Liver (tissue), 9 donors: ENCODE results near the gene SRGN. TPM values are rescaled to one million over a fixed set of nuclear protein-coding genes. Genes with fewer than 3 reads are reported as not detected.

Source experiments
- DNase-seq: peaks from one replicate; pipeline ENCODE4 v3.0.0-alpha.2; 2017; ENCODE audit warnings: low spot score
- H3K27ac ChIP-seq, 2 donors: one replicate each; pipeline ENCODE4 v1.7.0; 2013; ENCODE audit warnings: inconsistent platforms in 2 of 2, low read length in 2 of 2, control low read depth in 1 of 2, low read depth in 1 of 2, mild to moderate bottlenecking in 1 of 2
- H3K27me3 ChIP-seq, 4 donors: one replicate each; pipeline versions ENCODE4 v1.6.1 to v1.7.0; 2013; ENCODE audit warnings: low read length in 3 of 4, inconsistent platforms in 1 of 4, mild to moderate bottlenecking in 1 of 4, moderate library complexity in 1 of 4; ENCODE audit not compliant: control insufficient read depth in 4 of 4, insufficient read depth in 4 of 4
- H3K36me3 ChIP-seq, 4 donors: one replicate each; pipeline versions ENCODE4 v1.6.1 to v1.7.0; 2013; ENCODE audit warnings: low read length in 3 of 4, mild to moderate bottlenecking in 3 of 4, low read depth in 1 of 4, moderate library complexity in 1 of 4; ENCODE audit not compliant: control insufficient read depth in 4 of 4, insufficient read depth in 3 of 4
- H3K4me1 ChIP-seq, 4 donors: one replicate each; pipeline versions ENCODE4 v1.6.1 to v1.7.0; 2013; ENCODE audit warnings: low read length in 3 of 4, mild to moderate bottlenecking in 3 of 4, moderate library complexity in 1 of 4; ENCODE audit not compliant: control insufficient read depth in 4 of 4, insufficient read depth in 4 of 4
- H3K4me3 ChIP-seq, 3 donors: one replicate each; pipeline versions ENCODE4 v1.6.1 to v1.7.0; 2013; ENCODE audit warnings: low read length in 3 of 3, control low read depth in 1 of 3, low read depth in 1 of 3, mild to moderate bottlenecking in 1 of 3
- H3K9ac ChIP-seq, 2 donors: one replicate each; pipeline ENCODE4 v1.7.0; 2013; ENCODE audit warnings: low read length in 2 of 2, mild to moderate bottlenecking in 2 of 2, moderate library complexity in 2 of 2, control low read depth in 1 of 2, low read depth in 1 of 2
- H3K9me3 ChIP-seq, 4 donors: one replicate each; pipeline versions ENCODE4 v1.6.1 to v1.7.0; 2013; ENCODE audit warnings: low read length in 3 of 4; ENCODE audit not compliant: control insufficient read depth in 4 of 4
- EGR1 ChIP-seq, 2 donors: IDR thresholded peaks; 2 replicates each; pipeline ENCODE4 v1.6.1; 2016 to 2018; ENCODE audit warnings: antibody characterized with exemption in 2 of 2, low read depth in 2 of 2
- FOXA1 ChIP-seq: IDR thresholded peaks from 2 replicates; pipeline ENCODE4 v1.6.1; 2016; ENCODE audit warnings: antibody characterized with exemption
- FOXA2 ChIP-seq: IDR thresholded peaks from 2 replicates; pipeline ENCODE4 v1.6.1; 2016; ENCODE audit warnings: antibody characterized with exemption
- GABPA ChIP-seq, 2 donors: IDR thresholded peaks in 1 of 2; conservative IDR thresholded peaks in 1 of 2; 2 replicates each; pipeline ENCODE4 v1.6.1; 2016; ENCODE audit warnings: antibody characterized with exemption in 2 of 2, mild to moderate bottlenecking in 1 of 2, moderate library complexity in 1 of 2
- HNF4A ChIP-seq, 2 donors: conservative IDR thresholded peaks; 2 replicates each; pipeline ENCODE4 v1.6.1; 2016; ENCODE audit warnings: antibody characterized with exemption in 2 of 2, mild to moderate bottlenecking in 2 of 2
- HNF4G ChIP-seq: IDR thresholded peaks from 2 replicates; pipeline ENCODE4 v1.6.1; 2016; ENCODE audit warnings: antibody characterized with exemption
- JUND ChIP-seq, 2 donors: IDR thresholded peaks; 2 replicates each; pipeline ENCODE4 v1.6.1; 2016; ENCODE audit warnings: antibody characterized with exemption in 2 of 2
- MAX ChIP-seq: IDR thresholded peaks from 2 replicates; pipeline ENCODE4 v1.6.1; 2016; ENCODE audit warnings: antibody characterized with exemption
- NR2F2 ChIP-seq: IDR thresholded peaks from 2 replicates; pipeline ENCODE4 v1.6.1; 2016; ENCODE audit warnings: antibody characterized with exemption
- RAD21 ChIP-seq, 2 donors: IDR thresholded peaks; 2 replicates each; pipeline ENCODE4 v1.6.1; 2016; ENCODE audit warnings: antibody characterized with exemption in 2 of 2, mild to moderate bottlenecking in 2 of 2
- RXRA ChIP-seq, 2 donors: IDR thresholded peaks; 2 replicates each; pipeline ENCODE4 v1.6.1; 2017 to 2018; ENCODE audit warnings: antibody characterized with exemption in 2 of 2, mild to moderate bottlenecking in 1 of 2
- SP1 ChIP-seq: IDR thresholded peaks from 2 replicates; pipeline ENCODE4 v1.6.1; 2018; ENCODE audit warnings: antibody characterized with exemption, mild to moderate bottlenecking
- TAF1 ChIP-seq: conservative IDR thresholded peaks from 2 replicates; pipeline ENCODE4 v1.6.1; 2016; ENCODE audit warnings: antibody characterized with exemption, mild to moderate bottlenecking
- YY1 ChIP-seq: IDR thresholded peaks from 2 replicates; pipeline ENCODE4 v1.6.1; 2016; ENCODE audit warnings: antibody characterized with exemption, mild to moderate bottlenecking
- ZBTB33 ChIP-seq: IDR thresholded peaks from 2 replicates; pipeline ENCODE4 v1.6.1; 2016; ENCODE audit warnings: antibody characterized with exemption
- WGBS: extraction: QIAGEN DNeasy Blood & Tissue Kit; methylation state at CpG from one replicate; pipeline ENCODE4 v1.1.7; 2013; 5-methylcytosine and 5-hydroxymethylcytosine counted together
- polyA plus RNA-seq, 2 donors: library from polyadenylated mRNA; stranded (reverse) in 1 of 2; unstranded in 1 of 2; fragments of 200-250 nt in 1 of 2; fragments of >200 nt in 1 of 2; fragmentation: Nextera tagmentation in 1 of 2; extraction: Ambion mirVana in 1 of 2; gene quantifications; one replicate each; pipeline versions ENCODE4 v1.2.1 to v1.2.3, GENCODE V29; 2013 to 2015
- total RNA-seq, 2 donors: library from RNA; depleted of rRNA; stranded (reverse); fragments of >200 nt; gene quantifications; one replicate each; pipeline ENCODE4 v1.2.3, GENCODE V29; 2014
- TF ChIP-seq, protein P1 (sequence below): IDR thresholded peaks from 2 replicates; pipeline ENCODE4 v1.6.1; 2016; ENCODE audit warnings: antibody characterized with exemption
- TF ChIP-seq, protein P2 (sequence below): fragments of 150-350 bp; IDR thresholded peaks from 2 replicates; pipeline ENCODE4 v1.5.1; 2017; ENCODE audit warnings: improper control_type of control experiment, low read depth, low read length; ENCODE audit not compliant: missing input control
- TF ChIP-seq, protein P3 (sequence below): IDR thresholded peaks from 2 replicates; pipeline ENCODE4 v1.6.1; 2016; ENCODE audit warnings: antibody characterized with exemption, mild to moderate bottlenecking
- donor health status: healthy.
- donor health status: healthy.
- donor health status: healthy.
- donor health status: healthy.
- donor health status: healthy.

Gene SRGN
- total and polyA plus RNA-seq, 4 donors = 19.5 to 305 (median 41.3) TPM

DNA sequence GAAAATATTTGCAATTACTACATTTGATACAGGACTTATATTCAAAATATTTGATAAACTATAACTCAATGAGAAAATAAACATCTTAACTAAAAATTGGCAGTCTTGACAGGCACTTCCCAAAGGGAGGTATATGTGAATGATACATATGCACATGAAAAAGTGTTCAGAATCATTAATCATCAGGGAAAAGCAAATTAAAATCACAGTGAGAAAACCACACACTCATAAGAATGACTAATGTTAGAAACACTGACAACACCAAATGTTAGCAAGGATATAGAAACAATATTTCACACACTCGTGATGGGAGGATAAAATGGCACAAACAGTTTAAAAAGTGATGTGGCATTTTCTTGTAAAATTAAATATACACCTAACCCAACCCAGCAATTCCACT lies 32.0 kb downstream of the SRGN start:
- DNase-seq = no peak
- Histone ChIP-seq H3K27me3 (no peaks in the 10 kb centered on the region), H3K27ac (no peak overlapping the region), H3K4me1 (peaks cover 0 to 8% (median 3%) of the 10 kb centered on the region in 4 donors), H3K4me3 (no peak overlapping the region), H3K36me3 (no peaks in the 10 kb centered on the region), H3K9me3 (no peaks in the 10 kb centered on the region), H3K9ac (no peak overlapping the region)
- TF ChIP-seq MAX (no peak), RAD21 (IDR thresholded peaks at IDR 0.05) (no peak), FOXA2 (no peak), FOXA1 (no peak), NR2F2 (no peak)
- TF ChIP-seq, protein P1, sequence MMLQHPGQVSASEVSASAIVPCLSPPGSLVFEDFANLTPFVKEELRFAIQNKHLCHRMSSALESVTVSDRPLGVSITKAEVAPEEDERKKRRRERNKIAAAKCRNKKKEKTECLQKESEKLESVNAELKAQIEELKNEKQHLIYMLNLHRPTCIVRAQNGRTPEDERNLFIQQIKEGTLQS = no peak
- 76% methylated on average over 1 of the region's 1 CpG for WGBS

- Histone ChIP-seq H3K27me3 (no peaks in the 10 kb centered on the region), H3K4me1 (peaks cover 3 to 17% (median 14%) of the 10 kb centered on the region in 4 donors), H3K36me3 (no peaks in the 10 kb centered on the region), H3K27ac (peak overlapping the region; percentile 97 to 100), H3K9me3 (no peaks in the 10 kb centered on the region), H3K9ac (peak overlapping the region; percentile 78 to 89), H3K4me3 (peak overlapping the region; percentile 84 to 99 (median 86))
- DNase-seq = no peak
- peak in 1 of 2 donors; percentile 46 for TF ChIP-seq RAD21 (IDR thresholded peaks at IDR 0.05)
- no peak for TF ChIP-seq SP1
- WGBS = under 1% methylated on average over 16 of the region's 16 CpGs
Measured at GRCh38 chr10:69123306-69123746, 35.4 kb downstream of the SRGN start.

DNA sequence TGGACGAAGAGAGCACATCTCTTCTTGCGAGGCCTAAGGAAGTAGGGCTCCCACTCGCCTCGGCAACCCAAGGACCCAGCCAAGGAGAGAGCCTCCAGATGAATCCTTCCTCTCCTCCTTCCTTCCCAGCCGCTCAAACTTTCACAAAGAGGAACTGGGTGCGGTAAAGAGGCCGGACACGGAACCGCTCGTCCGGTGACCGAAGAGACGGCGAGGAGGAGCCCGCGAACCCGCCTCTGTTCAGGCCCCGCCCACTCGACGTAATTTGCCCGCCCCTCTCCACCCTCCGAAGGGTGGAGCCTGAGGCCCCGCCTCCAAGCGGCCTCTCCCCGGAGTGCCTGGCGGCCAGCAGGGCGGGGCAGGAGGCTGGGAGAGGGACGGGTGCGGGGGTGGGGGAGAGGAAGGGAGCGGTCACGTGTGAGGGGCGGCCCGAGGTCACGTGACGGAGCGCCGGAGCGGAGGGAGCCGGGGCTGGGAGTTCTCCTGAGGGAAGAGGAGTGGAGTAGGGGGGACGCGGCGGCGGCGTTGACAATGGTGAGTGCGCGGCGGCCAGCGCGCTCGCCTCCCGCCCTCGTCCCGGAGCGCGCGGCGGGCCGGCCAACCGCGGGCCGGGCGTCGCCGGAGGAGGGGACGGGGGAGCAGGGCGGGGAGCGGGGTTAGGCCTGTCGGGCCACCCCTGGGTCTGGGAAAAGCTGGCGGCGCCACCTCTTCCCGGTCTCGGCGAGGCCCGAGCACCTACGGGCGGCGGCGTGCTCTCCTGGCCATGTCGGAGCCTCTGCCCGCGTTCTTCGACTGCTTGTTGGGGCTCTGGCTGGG lies 36.1 kb downstream of the SRGN start, which contains the start of gene VPS26A:
Gene VPS26A, plus strand, starts transcription at position 432 of the 816 bp plus-strand sequence. Its CDS starts 100 bp downstream, at position 532.
- peak; percentile 99 for DNase-seq
- H3K36me3 ChIP-seq = no peaks in the 10 kb centered on the region
- peak within 1 kb of the TSS; percentile 83 to 93 for H3K9ac ChIP-seq
- under 1% methylated on average over 82 of the region's 82 CpGs for WGBS
- H3K4me3 ChIP-seq = peak within 1 kb of the TSS; percentile 86 to 99 (median 89)
- peaks cover 5 to 18% (median 14%) of the 10 kb centered on the region in 4 donors for H3K4me1 ChIP-seq
- TF ChIP-seq FOXA2 (no peak), GABPA (IDR thresholded peaks at IDR 0.05 in 1 of 2, conservative IDR thresholded peaks at IDR 0.05 in 1 of 2) (peak in 1 of 2 donors; percentile 74), TAF1 (peak; percentile 91), NR2F2 (no peak), MAX (peak; percentile 62), YY1 (peak; percentile 66), RAD21 (IDR thresholded peaks at IDR 0.05) (peak in 1 of 2 donors; percentile 21), HNF4A (conservative IDR thresholded peaks at IDR 0.05) (peak in 1 of 2 donors; percentile 3), EGR1 (IDR thresholded peaks at IDR 0.05; ENCODE audit: low read depth in 2 of 2) (peak; percentile 96 to 98), ZBTB33 (peak; percentile 17), SP1 (peak; percentile 86), JUND (IDR thresholded peaks at IDR 0.05) (peak in 1 of 2 donors; percentile 44), HNF4G (no peak), FOXA1 (no peak), RXRA (IDR thresholded peaks at IDR 0.05) (peak; percentile 26 to 27)
- TF ChIP-seq, protein P2, sequence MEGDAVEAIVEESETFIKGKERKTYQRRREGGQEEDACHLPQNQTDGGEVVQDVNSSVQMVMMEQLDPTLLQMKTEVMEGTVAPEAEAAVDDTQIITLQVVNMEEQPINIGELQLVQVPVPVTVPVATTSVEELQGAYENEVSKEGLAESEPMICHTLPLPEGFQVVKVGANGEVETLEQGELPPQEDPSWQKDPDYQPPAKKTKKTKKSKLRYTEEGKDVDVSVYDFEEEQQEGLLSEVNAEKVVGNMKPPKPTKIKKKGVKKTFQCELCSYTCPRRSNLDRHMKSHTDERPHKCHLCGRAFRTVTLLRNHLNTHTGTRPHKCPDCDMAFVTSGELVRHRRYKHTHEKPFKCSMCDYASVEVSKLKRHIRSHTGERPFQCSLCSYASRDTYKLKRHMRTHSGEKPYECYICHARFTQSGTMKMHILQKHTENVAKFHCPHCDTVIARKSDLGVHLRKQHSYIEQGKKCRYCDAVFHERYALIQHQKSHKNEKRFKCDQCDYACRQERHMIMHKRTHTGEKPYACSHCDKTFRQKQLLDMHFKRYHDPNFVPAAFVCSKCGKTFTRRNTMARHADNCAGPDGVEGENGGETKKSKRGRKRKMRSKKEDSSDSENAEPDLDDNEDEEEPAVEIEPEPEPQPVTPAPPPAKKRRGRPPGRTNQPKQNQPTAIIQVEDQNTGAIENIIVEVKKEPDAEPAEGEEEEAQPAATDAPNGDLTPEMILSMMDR = no peak
- TF ChIP-seq, protein P1 = no peak
- TF ChIP-seq, protein P3, sequence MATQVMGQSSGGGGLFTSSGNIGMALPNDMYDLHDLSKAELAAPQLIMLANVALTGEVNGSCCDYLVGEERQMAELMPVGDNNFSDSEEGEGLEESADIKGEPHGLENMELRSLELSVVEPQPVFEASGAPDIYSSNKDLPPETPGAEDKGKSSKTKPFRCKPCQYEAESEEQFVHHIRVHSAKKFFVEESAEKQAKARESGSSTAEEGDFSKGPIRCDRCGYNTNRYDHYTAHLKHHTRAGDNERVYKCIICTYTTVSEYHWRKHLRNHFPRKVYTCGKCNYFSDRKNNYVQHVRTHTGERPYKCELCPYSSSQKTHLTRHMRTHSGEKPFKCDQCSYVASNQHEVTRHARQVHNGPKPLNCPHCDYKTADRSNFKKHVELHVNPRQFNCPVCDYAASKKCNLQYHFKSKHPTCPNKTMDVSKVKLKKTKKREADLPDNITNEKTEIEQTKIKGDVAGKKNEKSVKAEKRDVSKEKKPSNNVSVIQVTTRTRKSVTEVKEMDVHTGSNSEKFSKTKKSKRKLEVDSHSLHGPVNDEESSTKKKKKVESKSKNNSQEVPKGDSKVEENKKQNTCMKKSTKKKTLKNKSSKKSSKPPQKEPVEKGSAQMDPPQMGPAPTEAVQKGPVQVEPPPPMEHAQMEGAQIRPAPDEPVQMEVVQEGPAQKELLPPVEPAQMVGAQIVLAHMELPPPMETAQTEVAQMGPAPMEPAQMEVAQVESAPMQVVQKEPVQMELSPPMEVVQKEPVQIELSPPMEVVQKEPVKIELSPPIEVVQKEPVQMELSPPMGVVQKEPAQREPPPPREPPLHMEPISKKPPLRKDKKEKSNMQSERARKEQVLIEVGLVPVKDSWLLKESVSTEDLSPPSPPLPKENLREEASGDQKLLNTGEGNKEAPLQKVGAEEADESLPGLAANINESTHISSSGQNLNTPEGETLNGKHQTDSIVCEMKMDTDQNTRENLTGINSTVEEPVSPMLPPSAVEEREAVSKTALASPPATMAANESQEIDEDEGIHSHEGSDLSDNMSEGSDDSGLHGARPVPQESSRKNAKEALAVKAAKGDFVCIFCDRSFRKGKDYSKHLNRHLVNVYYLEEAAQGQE = peak; percentile 84
- H3K9me3 ChIP-seq = no peaks in the 10 kb centered on the region
- H3K27me3 ChIP-seq = no peaks in the 10 kb centered on the region
- H3K27ac ChIP-seq = peak within 1 kb of the TSS; percentile 97 to 100
